ENCODE data around the gene SLC5A10. TPM values are rescaled to one million over a fixed set of nuclear protein-coding genes. Genes with fewer than 3 reads are reported as not detected.

The SLC5A10 gene
- total RNA-seq, 1 experiment from 2014 or later, result not detected

DNA sequence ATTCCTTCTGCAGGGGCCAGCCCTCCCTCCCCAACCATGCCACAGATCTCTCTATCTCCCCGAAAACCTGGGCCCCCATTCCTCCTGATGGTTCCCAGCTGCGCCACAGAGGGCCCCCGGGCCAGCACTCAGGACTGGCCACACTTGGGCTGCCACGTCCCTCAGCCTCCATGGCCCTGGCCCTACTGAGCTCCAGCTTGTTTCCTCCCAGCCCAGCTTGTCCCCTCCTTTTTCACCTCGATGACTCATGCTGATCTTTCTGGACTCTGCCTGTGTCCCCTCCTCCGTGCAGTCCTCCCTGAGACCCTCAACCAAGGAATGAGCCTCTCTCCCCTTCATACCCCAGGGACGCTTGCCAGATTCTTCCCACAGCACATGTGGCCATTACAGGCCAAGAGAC lies 63.5 kb downstream of the SLC5A10 start:
- intact Hi-C loops (cut with micrococcal nuclease; ENCODE audit: unreplicated experiment), result no loop called here
- TF ChIP-seq, protein P1, sequence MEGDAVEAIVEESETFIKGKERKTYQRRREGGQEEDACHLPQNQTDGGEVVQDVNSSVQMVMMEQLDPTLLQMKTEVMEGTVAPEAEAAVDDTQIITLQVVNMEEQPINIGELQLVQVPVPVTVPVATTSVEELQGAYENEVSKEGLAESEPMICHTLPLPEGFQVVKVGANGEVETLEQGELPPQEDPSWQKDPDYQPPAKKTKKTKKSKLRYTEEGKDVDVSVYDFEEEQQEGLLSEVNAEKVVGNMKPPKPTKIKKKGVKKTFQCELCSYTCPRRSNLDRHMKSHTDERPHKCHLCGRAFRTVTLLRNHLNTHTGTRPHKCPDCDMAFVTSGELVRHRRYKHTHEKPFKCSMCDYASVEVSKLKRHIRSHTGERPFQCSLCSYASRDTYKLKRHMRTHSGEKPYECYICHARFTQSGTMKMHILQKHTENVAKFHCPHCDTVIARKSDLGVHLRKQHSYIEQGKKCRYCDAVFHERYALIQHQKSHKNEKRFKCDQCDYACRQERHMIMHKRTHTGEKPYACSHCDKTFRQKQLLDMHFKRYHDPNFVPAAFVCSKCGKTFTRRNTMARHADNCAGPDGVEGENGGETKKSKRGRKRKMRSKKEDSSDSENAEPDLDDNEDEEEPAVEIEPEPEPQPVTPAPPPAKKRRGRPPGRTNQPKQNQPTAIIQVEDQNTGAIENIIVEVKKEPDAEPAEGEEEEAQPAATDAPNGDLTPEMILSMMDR (conservative IDR thresholded peaks at IDR 0.05; ENCODE audit: low read depth, low read length), result no peak
- no peak for TF ChIP-seq EZH2 (IDR thresholded peaks at IDR 0.05; ENCODE audit: borderline replicate concordance, low read depth, low read length, poor library complexity, severe bottlenecking)
- no peaks in the 10 kb centered on the region for H3K27me3 ChIP-seq (replicated peaks; ENCODE audit: insufficient read depth, low read depth, low read length, poor library complexity)
- no peaks in the 10 kb centered on the region for H3K4me1 ChIP-seq (ENCODE audit: insufficient read depth, low read length, poor library complexity, severe bottlenecking)
- POLR2A ChIA-PET (ENCODE audit: low non-redundant PET), result no interaction called here
- H3K4me3 ChIP-seq (ENCODE audit: low read depth, low read length, poor library complexity, severe bottlenecking), result no peak overlapping the region
- H3K36me3 ChIP-seq (ENCODE audit: insufficient read depth, low read length, poor library complexity, severe bottlenecking), result no peaks in the 10 kb centered on the region
- no peak overlapping the region for H3K27ac ChIP-seq (ENCODE audit: low read depth, low read length, poor library complexity, severe bottlenecking)
- DNase-seq (ENCODE audit: low spot score), result no peak
- no peaks in the 10 kb centered on the region for H3K9me3 ChIP-seq (ENCODE audit: low read depth, low read length, poor library complexity, severe bottlenecking)
- no TSS peak for BruUV-seq (replicated peaks)
- CTCF ChIA-PET, result no interaction called here

DNA sequence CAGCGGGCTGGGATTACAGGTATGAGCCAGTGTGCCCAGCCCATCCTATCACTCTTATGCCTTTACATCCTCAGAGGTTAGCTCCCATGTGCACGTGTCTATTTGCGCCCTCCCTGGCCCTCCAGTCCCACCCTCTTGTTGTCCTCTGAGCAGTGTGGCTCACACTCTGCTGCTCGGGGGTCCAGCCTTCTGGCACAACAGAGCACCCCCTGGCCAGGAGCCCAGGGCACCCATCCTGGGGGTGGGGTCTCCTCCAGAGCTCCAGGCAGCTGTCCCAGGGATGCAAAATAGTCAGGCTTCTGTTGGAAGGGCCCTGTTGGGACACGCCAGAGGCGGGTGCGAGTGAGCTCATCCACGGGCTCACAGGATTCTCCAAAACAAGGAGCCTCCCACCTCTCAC lies 64.3 kb downstream of the SLC5A10 start:
- Histone ChIP-seq H3K4me3 (ENCODE audit: low read depth, low read length, poor library complexity, severe bottlenecking) (no peak overlapping the region), H3K36me3 (ENCODE audit: insufficient read depth, low read length, poor library complexity, severe bottlenecking) (no peaks in the 10 kb centered on the region), H3K4me1 (ENCODE audit: insufficient read depth, low read length, poor library complexity, severe bottlenecking) (no peaks in the 10 kb centered on the region), H3K27me3 (replicated peaks; ENCODE audit: insufficient read depth, low read depth, low read length, poor library complexity) (no peaks in the 10 kb centered on the region), H3K9me3 (ENCODE audit: low read depth, low read length, poor library complexity, severe bottlenecking) (no peaks in the 10 kb centered on the region), H3K27ac (ENCODE audit: low read depth, low read length, poor library complexity, severe bottlenecking) (no peak overlapping the region)
- CTCF ChIA-PET, result no interaction called here
- POLR2A ChIA-PET (ENCODE audit: low non-redundant PET), result no interaction called here
- intact Hi-C loops (cut with micrococcal nuclease; ENCODE audit: unreplicated experiment), result no loop called here
- no TSS peak for BruUV-seq (replicated peaks)
- no peak for DNase-seq (ENCODE audit: low spot score)
- TF ChIP-seq EZH2 (IDR thresholded peaks at IDR 0.05; ENCODE audit: borderline replicate concordance, low read depth, low read length, poor library complexity, severe bottlenecking), result no peak
- TF ChIP-seq, protein P1 (conservative IDR thresholded peaks at IDR 0.05; ENCODE audit: low read depth, low read length), result no peak

DNA sequence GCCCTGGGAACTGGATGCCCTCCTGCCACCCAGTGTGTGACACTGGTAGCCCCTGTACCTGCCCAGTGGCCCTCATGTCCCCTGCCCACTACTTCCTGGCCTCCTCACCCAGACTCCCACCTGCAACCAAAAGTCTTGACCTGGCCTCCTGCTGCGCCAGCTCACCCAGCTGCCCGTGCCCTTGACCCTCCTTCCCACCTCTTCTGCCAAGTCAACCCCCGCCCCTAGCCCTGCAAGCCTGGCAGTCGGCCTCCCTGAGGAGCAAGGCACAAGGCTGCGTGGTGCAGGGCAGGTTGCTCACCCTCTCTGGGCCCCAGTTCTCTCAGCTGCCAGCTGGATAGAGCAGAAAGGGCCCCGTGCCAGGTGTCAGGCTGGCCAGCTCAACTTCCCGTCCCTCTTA lies 64.9 kb downstream of the SLC5A10 start:
- Histone ChIP-seq H3K9me3 (ENCODE audit: low read depth, low read length, poor library complexity, severe bottlenecking) (no peaks in the 10 kb centered on the region), H3K4me1 (ENCODE audit: insufficient read depth, low read length, poor library complexity, severe bottlenecking) (no peaks in the 10 kb centered on the region), H3K27me3 (replicated peaks; ENCODE audit: insufficient read depth, low read depth, low read length, poor library complexity) (no peaks in the 10 kb centered on the region), H3K27ac (ENCODE audit: low read depth, low read length, poor library complexity, severe bottlenecking) (no peak overlapping the region), H3K4me3 (ENCODE audit: low read depth, low read length, poor library complexity, severe bottlenecking) (no peak overlapping the region), H3K36me3 (ENCODE audit: insufficient read depth, low read length, poor library complexity, severe bottlenecking) (no peaks in the 10 kb centered on the region)
- intact Hi-C loops (cut with micrococcal nuclease; ENCODE audit: unreplicated experiment), result no loop called here
- BruUV-seq (replicated peaks), result no TSS peak
- DNase-seq (ENCODE audit: low spot score), result no peak
- CTCF ChIA-PET, result no interaction called here
- TF ChIP-seq, protein P1 (conservative IDR thresholded peaks at IDR 0.05; ENCODE audit: low read depth, low read length), result no peak
- TF ChIP-seq EZH2 (IDR thresholded peaks at IDR 0.05; ENCODE audit: borderline replicate concordance, low read depth, low read length, poor library complexity, severe bottlenecking), result no peak
- POLR2A ChIA-PET (ENCODE audit: low non-redundant PET), result no interaction called here

All from A673 (cell line).